LNCaP clone FGC (cell line): ENCODE measurements around the gene CHST10.

Experiments
- DNase-seq: peaks from one replicate; pipeline ENCODE4 v3.0.0-alpha.2; 2011; ENCODE audit warnings: low read depth
- H3K4me3 ChIP-seq: 2 replicates; pipeline ENCODE4 v1.5.1; 2011; ENCODE audit warnings: mild to moderate bottlenecking, low read depth, low read length, control low read depth
- CTCF ChIP-seq: IDR thresholded peaks from 2 replicates; pipeline ENCODE4 v1.5.1; 2012; ENCODE audit warnings: mild to moderate bottlenecking; ENCODE audit not compliant: control insufficient read depth, insufficient read depth; ENCODE audit errors: extremely low read depth

Gene CHST10

GRCh38 chr2:100396483-100396882 is 21.0 kb downstream of the CHST10 start:
- H3K4me3 ChIP-seq = no peak overlapping the region
- TF ChIP-seq CTCF = no peak
- no peak for DNase-seq

- H3K4me3 ChIP-seq = no peak overlapping the region
- DNase-seq = no peak
- no peak for TF ChIP-seq CTCF
Observed at GRCh38 chr2:100395532-100396350, 21.7 kb downstream of the CHST10 start.

GRCh38 chr2:100394111-100394641 is 23.3 kb downstream of the CHST10 start:
- H3K4me3 ChIP-seq = no peak overlapping the region
- no peak for TF ChIP-seq CTCF

GRCh38 chr2:100393362-100393761 is 24.1 kb downstream of the CHST10 start:
- no peak for TF ChIP-seq CTCF
- no peak overlapping the region for H3K4me3 ChIP-seq
- DNase-seq = no peak

More at GRCh38 chr2:100394111-100394641, 23.3 kb downstream of the CHST10 start:
- no peak for DNase-seq

- DNase-seq = no peak
- TF ChIP-seq CTCF = no peak
Observed at GRCh38 chr2:100392715-100393114, 24.8 kb downstream of the CHST10 start.

GRCh38 chr2:100391735-100392515 is 25.5 kb downstream of the CHST10 start:
- no peak for DNase-seq
- TF ChIP-seq CTCF = no peak
- H3K4me3 ChIP-seq = no peak overlapping the region

More at GRCh38 chr2:100392715-100393114, 24.8 kb downstream of the CHST10 start:
- H3K4me3 ChIP-seq = no peak overlapping the region
